GM18502 (cell line): ENCODE results near the gene AKT3.

Experiments used
- ATAC-seq: cut with Tn5 transposase; IDR thresholded peaks from one replicate; pipeline ENCODE4 v1.9.1; 2021; ENCODE audit warnings: mild to moderate bottlenecking; ENCODE audit not compliant: unreplicated experiment, poor library complexity

The AKT3 gene

DNA sequence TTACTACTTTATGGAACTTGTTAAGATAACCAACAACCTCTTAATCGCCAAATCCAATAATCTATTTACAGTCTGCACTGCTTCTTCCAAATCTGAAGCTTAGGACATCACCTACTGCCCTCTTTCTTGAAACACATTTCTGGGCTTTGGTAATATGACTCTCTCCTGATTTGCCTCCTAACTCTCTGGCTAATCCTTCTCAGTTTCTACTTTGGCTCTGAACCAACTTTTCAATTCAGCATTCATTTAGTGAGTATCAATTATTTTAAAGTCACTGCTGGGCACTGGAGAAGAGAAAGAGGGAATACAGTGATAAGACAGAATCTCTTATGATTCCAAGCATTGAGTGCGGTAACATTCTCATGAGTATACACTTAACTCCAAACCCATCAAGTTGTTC is 275.0 kb downstream of the AKT3 start:
- ATAC-seq: no peak

DNA sequence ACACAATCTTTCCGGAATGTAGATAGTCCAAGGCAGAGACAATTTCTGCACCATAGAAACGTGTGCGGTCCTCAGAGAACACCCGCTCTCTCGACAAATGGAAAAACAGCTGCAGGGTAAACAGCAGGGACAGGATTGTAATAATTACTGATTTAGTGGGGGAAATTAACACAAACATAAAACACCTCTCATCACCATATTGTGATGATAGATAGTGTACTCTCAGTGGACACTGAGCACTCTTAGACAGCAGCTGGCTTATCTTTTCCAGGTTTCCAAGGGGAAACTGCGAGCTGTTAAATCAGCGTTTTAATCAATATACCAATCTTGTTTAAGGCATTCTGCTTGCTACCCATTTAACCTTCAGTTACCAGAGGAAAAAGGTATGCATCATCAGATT is 277.1 kb downstream of the AKT3 start:
- ATAC-seq: no peak

DNA sequence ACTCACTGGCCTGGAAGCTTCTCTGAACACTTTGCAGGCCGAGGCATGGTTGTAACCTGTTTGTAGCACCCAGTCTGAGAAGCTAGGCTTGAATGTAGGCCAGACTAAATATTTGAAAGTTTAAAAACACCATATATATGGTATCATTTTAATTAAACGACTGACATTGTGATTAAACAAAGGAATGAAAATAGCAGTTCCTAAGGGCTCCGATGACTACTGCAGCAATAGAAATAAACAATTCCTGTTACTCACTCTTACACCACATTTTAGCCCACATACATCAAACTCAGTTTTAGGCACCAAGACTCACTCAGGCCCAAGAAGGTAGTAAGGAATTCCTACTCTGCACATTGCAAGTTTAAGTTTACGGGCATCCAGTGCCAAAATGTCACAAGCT is 281.2 kb downstream of the AKT3 start:
- ATAC-seq: no peak

DNA sequence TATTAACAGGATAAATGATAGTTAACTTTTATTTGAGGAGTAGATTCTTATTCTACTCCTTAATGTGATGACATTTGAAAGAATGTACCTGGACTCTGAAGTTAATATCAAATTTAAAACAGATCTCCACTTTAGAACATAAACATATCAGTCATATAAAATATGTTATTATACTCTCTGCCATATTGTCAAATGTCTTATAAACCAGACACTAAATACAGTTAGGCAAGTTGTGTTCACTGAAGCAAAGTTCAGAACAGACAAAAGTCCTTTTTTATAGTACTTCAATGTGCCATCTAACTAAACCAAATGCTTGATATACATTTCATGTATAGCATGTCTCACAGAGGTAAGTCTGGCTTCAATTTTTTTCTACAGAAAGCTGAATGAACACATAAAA is 285.2 kb downstream of the AKT3 start:
- no peak for ATAC-seq

DNA sequence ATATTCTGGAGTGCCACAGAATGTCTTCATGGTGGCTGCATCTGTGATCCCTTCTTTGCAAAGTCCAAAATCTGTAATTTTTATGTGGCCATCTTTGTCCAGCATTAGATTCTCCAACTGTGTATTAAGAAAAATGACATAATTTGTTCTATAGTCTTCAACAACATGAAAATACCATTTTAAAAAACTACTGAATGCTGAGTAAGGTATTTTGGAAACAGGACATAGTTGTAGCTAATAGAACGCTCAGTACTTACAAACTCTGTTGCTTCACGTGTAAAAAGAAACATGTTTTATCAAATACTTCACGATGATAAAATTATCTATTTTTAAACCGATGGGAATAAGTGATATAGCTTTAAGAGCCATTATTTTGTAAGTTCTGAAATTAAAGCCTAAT is 286.3 kb downstream of the AKT3 start:
- no peak for ATAC-seq

DNA sequence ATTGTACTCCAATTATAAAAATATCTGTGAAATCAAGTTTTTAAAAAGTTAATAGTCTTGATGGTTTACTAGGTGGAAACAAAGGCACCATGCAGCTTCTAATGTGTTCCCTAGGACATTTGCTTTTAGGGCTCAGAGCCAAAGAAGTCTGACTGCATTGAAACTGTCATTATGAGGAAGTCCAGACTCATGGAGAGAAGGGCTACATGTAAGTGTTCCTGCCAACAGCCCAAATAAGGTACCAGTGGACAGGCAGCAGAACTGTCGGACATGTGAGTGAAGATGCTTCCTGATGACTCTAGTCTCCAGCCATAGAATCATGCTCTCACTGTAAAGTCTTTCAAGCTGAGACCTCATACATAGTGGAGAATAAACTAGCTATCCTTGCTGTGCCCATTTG is 287.6 kb downstream of the AKT3 start:
- ATAC-seq: no peak

DNA sequence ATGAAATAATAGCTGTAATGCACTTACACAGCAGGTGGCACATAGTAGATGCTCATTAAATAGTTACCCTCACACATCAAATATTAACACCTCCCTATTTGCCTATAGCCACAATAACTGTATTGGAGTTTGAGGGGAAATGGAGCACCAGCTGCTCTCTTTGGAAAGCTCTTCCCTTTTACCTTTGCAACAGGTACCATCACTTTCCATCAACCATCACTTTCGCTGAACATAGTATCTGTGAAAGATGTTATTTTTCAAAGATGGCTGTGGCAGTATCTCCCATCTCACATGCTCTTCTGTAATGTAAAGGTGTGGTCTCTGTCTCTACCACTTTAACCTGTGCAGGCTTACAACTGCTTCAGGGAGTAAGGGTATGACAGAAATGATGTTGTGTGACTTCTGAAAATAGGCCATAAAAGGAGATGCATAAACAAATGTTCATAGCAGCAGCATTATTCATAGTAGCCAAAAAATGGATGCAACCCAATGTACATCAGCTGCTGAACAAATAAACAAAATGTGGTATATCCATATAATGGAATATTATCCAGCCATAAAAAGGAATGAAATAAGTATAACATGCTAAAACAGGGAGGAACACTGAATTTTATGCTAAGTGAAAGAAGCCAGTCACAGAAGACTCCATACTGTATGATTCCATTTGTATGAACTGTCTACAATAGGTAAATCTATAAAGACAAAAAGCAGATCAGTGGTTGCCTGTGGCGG is 288.3 kb downstream of the AKT3 start:
- no peak for ATAC-seq

DNA sequence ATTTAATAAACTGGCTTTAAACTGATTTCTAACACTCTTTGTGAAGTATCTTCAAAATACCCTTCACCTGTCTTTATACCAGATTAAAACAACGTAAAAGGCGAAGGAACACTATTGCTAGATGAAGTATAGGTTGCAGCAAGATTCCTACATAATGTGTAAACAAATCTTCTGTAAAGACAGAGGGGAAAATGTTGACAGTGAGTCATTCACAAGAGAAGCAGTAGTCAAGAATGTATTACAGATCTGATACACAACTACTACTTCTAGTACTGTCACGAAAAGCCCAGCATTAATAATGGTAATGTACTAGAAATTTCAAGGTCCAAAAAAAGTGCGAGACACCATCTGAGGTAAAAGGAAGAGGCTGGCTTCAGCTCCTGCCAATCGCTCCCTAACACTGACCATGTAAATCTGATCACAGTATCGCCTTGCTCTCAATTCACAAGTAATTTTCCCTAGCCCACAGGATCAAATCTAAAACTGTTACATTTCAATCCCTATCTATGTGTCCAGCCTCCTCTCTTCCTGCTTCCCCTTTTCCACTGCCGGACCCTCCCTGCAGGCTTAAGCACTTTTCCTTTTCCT is 290.4 kb downstream of the AKT3 start:
- no peak for ATAC-seq

DNA sequence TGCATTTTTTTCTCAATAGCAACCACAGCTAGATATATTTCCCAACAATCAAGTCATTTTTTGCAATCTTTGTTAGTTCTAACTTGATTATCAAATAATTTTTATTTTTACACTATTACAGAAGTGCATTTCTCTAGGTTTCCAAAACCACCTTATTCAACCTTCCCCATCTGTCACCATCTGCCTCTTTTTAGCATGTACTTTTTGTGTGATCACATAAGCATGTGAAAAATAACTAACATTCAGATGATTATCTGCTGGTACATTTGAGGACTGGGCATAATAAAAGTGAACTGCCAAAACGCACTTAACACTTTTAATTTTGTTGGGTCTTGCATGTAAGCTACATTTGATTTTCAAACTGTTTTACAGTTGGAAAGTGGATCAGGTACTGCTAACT is 291.5 kb downstream of the AKT3 start:
- no peak for ATAC-seq

DNA sequence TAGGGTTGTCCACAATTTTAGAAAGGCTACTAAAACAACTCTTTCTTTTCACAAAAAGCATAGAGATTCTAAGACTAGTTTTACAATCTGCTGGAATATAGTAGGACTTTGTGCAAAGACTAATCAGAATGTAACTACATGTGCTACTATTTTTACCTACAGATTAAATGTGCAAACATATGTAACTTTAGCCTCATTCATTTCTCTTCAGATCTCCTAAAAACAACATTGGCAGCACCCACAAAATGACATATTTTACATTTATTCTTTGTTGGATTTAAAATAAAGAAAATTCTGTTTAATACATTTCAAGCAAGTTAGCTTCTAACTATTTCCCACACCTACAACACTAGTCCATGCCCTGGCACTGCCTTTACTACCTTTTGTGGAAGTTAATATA is 292.2 kb downstream of the AKT3 start:
- no peak for ATAC-seq

DNA sequence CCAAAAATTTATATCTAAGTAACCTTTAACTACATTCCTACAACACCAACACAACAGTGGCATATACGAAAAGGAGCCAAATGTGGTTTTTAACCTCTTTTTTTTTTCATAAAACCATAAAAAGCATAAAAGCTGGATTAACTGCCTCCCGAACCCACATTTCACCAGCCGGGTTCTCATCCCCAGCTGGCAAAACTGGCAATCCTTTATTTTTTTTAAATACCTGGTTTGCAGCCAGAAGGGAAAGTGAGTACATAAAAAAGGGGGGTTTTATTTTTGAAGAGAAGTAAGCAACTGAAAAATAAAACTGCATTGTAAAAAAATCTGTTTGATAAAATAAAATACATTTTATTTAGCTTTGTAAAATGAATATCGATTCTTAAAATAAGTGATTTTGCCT is 295.4 kb downstream of the AKT3 start:
- ATAC-seq: no peak

DNA sequence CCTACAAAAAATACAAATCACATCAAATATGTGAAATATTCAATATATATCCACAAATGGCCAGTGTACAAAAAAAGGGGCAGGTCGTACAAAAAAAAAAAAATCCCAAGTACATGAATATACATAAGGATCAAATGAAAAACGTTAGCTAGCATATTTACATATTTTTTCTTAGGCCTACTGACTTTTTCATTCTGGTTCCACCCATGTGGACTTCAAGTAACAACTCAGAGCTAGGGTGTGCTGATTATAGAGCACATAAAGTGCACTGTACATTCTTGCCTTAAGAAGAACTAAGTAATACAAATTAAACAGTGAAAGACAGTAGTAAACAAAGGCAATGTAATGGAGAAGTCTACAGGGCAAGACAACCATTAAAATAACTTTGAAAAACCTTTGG is 297.0 kb downstream of the AKT3 start:
- no peak for ATAC-seq

DNA sequence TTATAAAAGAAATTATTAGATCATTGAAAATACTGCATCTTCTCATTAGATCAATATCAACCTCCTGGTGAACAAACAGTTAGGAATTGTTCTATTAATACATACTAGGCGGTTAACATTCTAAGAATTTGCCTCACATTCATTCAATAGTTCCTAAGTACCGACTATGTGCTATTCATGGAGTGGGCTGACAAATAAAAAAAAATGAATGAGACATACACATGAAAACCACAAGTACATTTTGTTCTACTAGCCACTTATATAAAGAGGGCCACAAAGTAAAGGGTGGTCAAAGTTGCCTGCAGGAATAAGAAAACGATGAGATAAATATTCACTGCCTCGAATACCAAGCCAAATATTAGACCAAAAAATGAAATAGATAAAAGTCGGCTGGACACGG is 299.8 kb downstream of the AKT3 start:
- ATAC-seq: no peak

DNA sequence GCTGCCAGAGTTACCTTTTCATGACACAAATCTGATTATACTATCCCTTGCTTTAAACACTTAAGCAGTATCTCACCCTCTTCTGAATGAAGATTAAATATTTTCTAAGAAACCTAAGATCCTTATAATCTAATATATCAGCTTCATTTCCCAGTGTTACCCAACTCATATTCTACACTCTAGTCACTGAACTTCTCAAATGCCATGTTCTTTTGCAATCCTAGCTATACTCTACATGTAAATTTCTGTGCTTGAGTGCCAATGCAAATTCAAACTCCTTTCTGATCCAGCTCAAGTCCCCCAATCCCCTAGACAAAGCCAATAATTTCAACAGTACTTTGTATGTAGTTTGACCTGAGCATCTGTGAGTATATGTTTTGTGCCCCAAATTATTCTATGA is 300.3 kb downstream of the AKT3 start:
- ATAC-seq: no peak

DNA sequence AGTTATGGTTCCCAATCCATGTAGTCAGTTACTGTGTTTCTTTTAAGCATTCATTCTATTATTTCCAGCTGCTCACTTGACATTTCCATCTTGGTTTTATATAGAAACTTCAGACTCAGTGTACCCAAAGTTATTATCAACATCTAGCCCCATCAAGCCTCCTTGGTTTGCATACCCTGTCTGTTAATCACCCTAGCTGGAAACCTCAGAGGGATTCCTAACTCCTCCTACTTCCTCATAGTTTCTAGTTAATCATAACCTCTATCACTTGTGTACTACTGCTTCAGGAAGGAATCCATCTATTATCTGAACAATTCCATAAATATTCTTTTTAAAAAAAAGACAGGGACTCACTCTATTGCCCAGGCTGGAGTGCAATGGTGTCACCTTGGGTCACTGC is 300.9 kb downstream of the AKT3 start:
- no peak for ATAC-seq

DNA sequence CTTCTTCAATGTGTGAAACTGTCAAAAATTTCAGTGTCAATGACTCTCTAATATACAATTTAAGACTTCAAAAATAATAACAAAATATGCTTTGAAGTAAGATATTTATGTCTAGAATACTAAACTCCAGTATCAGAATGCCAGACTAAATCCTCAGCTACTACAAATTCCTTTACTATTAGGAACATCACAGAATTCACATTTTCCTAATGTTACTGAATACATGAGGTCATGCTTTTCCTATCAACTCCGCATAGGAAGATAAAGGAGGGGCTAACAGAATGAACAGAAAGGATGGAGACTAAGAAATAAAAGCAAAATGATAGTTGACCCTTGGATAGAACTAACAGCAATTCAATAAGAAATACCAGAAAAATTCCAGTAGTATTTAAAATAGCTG is 301.5 kb downstream of the AKT3 start:
- no peak for ATAC-seq

DNA sequence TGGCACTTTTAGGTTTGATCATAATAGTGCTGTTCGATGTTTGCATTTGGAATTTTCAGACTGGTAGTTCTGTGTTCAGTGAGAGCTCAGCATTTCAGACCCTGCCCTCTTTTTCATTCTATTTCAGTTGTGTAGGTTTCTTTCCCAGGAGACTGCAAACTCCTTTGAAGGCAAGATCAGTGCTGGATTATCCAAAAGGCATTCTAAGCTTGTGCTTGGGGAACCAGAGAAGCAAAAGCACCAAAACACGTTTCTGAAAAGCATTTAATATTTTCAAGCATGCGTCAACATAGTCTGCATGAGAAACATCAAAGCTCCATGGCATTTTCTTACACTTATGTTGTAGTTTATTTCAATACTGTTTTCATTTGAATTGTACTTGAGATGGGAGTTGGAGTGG is 302.2 kb downstream of the AKT3 start:
- ATAC-seq: no peak

DNA sequence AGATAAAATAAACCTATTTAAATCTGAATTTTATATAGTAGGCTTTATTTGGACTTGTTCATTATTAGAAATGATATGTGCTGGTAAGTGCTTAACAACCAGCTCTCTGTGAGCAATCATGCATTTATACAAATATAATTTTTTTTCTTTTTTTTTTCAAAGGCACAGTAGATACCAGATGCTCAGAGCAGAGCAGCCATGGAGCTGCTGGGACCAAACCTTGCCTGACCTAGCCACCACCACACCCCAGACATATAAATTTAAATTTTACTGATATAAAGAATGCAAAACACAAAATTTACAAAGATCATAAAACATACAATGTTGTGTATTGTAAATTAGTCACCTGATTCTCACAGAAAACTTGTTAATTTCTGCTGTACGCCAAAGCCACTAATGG is 303.6 kb downstream of the AKT3 start:
- ATAC-seq: no peak

DNA sequence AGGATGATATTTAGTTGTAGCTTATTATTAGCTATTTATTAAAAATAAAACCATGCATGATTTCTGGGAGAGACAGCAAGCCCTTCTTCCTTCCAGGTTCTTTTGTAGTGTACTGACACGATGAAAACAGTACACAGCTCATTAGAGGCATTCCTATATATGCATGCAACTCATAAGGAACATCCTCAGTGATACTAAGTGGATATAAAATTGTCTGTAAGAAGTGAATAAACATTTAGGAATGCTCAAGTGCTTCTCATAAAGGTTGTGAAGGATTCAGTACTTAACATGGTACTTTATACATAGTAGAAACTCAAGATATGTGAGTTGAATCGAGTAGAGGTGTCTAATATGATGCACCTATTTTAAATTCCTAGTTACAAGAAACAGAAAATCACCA is 306.5 kb downstream of the AKT3 start:
- ATAC-seq: no peak

DNA sequence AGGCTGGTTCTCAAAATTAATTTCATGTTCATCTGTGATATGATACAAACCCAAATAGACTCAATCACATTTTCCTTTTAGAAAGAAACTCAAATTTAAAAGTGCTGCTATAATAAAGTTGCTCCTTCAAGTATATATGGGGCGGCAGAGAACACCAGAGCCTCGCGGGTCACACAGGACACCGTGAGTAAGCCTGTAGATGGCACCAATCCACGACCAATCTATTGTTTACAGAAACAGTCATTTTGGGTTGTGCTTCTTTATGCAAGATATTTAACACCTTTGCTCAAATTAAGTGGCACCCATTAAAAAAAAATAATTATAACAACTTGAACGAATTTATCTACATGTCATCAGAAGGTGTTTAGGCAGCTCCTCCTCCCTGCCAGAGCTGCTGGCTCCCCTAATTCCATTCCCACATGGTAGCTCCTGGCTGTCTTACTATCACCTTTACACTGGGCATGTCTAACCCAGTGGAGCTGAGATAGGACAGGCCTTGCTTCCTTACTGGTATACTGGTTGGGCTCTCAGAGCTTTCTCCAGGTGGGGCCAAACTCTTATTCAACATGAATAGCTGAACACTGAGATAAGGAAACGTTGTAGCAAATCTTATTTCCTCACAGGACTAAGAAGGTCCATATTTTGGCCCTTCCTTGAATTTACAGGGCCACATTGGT is 307.2 kb downstream of the AKT3 start:
- no peak for ATAC-seq

DNA sequence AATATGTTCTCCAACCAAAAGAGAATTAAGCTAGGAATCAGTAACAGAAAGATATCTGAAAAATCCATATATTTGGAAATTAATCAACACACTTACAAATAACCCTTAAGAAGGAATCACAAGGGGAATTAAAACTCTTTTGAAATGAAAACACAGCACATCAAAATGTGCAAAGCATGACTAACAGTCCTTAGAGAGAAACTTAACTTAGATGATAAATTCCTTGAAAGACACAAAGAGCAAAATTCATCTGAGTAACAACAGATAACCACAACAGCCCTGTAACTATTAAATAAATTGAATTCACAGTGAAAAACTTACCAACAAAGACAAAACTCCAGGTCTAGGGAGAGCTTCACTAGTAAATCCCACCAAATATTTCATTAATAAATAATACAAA is 310.4 kb downstream of the AKT3 start:
- ATAC-seq: no peak

DNA sequence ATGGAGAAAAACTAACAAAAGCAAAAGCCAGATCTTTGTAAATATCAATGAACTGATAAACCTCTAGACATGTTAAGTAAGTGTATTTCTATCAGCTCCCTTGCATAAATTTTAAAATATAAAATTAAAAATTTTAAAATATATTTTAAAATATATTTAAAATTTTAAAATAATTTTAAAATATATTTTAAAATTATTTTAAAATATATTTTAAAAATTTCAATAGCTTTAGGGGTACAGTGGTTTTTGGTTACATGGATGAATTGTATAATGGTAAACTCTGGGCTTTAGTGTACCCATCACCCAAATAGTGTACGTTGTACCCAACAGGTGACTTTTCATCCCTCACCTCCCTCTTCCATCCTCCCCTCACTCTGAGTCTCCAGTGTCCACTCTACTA is 315.0 kb downstream of the AKT3 start:
- ATAC-seq: no peak
